HG03520 (cell line): ENCODE data around the gene LSAMP.
"Not testable (repeated sequence)": the region's sequence is repeated elsewhere in the genome, so short reads cannot be mapped to it uniquely, and the experiment has no call there.

Experiments used
- ATAC-seq: cut with Tn5 transposase; IDR thresholded peaks from one replicate; pipeline ENCODE4 v1.9.1; 2021; ENCODE audit warnings: mild to moderate bottlenecking, moderate library complexity; ENCODE audit not compliant: unreplicated experiment

LSAMP gene

GRCh38 chr3:116127464-116127863 is 317.8 kb downstream of the LSAMP start:
- ATAC-seq, result no peak

- ATAC-seq, result no peak
Measured at GRCh38 chr3:116124166-116124565, 321.1 kb downstream of the LSAMP start.

GRCh38 chr3:116118475-116119169 is 326.7 kb downstream of the LSAMP start:
- no peak for ATAC-seq

GRCh38 chr3:116114586-116114985 is 330.7 kb downstream of the LSAMP start:
- no peak for ATAC-seq

GRCh38 chr3:116112696-116113095 is 332.6 kb downstream of the LSAMP start:
- ATAC-seq, result no peak

GRCh38 chr3:116111765-116112164 is 333.5 kb downstream of the LSAMP start:
- ATAC-seq, result no peak

GRCh38 chr3:116103868-116104530 is 341.3 kb downstream of the LSAMP start:
- ATAC-seq, result no peak

- no peak for ATAC-seq
Measured at GRCh38 chr3:116102037-116102436, 343.2 kb downstream of the LSAMP start.

- no peak for ATAC-seq
Measured at GRCh38 chr3:116097226-116097625, 348.1 kb downstream of the LSAMP start.

- ATAC-seq, result no peak
Measured at GRCh38 chr3:116096631-116097030, 348.7 kb downstream of the LSAMP start.

- ATAC-seq, result no peak
Measured at GRCh38 chr3:116093374-116093773, 351.9 kb downstream of the LSAMP start.

- ATAC-seq, result no peak
Measured at GRCh38 chr3:116087426-116087825, 357.9 kb downstream of the LSAMP start.

GRCh38 chr3:116084999-116085791 is 360.1 kb downstream of the LSAMP start:
- ATAC-seq, result no peak

- no peak for ATAC-seq
Measured at GRCh38 chr3:116083683-116084082, 361.6 kb downstream of the LSAMP start.

- no peak for ATAC-seq
Measured at GRCh38 chr3:116078561-116078960, 366.7 kb downstream of the LSAMP start.

GRCh38 chr3:116077557-116077956 is 367.7 kb downstream of the LSAMP start:
- no peak for ATAC-seq

GRCh38 chr3:116077059-116077458 is 368.2 kb downstream of the LSAMP start:
- ATAC-seq, result no peak

GRCh38 chr3:116070516-116071278 is 374.6 kb downstream of the LSAMP start:
- not testable (repeated sequence) for ATAC-seq

- ATAC-seq, result no peak
Measured at GRCh38 chr3:116070061-116070460, 375.2 kb downstream of the LSAMP start.

GRCh38 chr3:116069024-116069423 is 376.3 kb downstream of the LSAMP start:
- ATAC-seq, result no peak

- peak; percentile 93 for ATAC-seq
Measured at GRCh38 chr3:116067326-116067725, 378.0 kb downstream of the LSAMP start.
